NCI-H69 (cell line): Measurements from ENCODE around the gene OBSCN.
"Not testable (repeated sequence)": the region's sequence is repeated elsewhere in the genome, so short reads cannot be mapped to it uniquely, and the experiment has no call there.

Experiments
- DNase-seq: peaks from one replicate; lab custom pipeline; 2025; lab: John Stamatoyannopoulos, UW

OBSCN gene

DNA sequence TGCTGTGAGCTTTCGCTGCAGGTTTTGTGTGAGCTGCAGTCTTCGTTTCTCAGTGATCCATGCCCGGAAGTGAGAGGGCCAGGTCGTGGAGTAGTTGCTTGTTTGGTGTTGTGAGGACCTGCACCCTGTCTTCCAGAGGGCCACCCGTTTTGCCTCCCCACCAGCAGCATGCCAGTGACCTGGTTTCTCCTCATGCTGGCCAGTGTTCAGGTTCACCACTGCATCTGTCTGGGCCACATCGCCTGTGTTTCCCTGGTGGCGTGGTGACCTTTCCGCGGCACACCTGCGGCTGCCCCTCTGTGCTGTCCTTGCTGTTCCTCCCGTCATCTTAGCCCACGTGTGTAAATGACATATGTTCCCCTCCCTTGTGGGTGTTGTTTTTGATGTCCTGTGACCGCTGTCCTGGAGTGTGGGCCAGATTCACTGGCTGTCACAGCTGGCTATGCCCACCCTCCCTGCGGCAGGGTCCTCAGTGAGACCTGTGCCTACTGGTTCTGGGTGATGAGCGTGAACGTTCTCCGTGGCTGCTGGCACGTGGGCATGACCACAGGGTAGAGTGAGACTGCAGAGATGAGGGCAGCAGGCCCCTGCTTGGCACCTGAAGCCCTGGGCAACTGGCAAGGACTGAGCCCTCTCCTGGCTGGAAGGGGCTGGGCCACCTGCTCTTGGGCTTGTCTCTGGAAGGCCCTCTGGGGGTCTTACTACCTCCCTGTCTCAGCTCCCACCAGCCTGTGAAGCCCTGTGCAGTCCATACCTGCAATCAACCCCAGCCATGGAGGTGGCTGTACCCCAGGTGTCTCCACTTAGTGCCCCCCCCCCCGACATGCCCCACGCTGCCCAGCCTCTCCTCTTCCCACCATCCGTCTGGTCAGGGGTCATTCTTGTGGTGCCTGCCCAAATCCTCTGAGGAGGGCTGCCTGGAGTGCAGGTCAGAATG lies 35.0 kb upstream of the OBSCN start:
- DNase-seq = no peak

DNA sequence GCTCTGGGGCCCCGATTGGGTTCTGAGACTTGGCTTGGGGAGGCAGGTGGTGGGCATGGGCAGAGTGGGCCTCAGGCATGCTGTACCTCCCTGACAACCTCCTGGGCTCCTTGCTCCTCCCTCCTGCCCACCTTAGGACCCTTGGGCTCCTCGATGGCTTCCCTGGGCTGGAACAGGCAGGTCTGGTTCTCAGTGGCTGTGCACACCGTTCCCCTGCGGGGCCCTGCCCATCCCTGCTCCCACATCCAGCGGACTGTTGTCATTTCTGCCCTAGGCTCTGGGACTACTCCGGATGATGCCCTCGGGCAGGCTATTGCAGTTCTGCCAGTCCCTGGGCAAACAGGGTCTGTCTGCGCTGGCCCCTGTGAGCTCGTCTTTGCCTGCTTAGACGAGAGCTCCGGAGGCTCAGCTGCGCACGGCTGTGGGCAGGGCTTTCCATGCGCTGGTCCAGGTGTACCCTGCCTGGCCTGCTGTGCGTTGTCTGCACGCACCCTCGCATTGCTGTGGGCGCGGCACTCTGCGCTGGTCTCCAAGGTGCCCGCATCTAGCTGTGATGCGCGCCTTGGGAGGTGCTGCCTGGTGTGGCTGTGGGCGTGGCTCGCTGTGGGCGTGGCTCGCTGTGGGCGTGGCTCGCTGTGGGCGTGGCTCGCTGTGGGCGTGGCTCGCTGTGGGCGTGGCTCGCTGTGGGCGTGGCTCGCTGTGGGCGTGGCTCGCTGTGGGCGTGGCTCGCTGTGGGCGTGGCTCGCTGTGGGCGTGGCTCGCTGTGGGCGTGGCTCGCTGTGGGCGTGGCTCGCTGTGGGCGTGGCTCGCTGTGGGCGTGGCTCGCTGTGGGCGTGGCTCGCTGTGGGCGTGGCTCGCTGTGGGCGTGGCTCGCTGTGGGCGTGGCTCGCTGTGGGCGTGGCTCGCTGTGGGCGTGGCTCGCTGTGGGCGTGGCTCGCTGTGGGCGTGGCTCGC lies 34.0 kb upstream of the OBSCN start:
- peak; percentile 84 for DNase-seq

DNA sequence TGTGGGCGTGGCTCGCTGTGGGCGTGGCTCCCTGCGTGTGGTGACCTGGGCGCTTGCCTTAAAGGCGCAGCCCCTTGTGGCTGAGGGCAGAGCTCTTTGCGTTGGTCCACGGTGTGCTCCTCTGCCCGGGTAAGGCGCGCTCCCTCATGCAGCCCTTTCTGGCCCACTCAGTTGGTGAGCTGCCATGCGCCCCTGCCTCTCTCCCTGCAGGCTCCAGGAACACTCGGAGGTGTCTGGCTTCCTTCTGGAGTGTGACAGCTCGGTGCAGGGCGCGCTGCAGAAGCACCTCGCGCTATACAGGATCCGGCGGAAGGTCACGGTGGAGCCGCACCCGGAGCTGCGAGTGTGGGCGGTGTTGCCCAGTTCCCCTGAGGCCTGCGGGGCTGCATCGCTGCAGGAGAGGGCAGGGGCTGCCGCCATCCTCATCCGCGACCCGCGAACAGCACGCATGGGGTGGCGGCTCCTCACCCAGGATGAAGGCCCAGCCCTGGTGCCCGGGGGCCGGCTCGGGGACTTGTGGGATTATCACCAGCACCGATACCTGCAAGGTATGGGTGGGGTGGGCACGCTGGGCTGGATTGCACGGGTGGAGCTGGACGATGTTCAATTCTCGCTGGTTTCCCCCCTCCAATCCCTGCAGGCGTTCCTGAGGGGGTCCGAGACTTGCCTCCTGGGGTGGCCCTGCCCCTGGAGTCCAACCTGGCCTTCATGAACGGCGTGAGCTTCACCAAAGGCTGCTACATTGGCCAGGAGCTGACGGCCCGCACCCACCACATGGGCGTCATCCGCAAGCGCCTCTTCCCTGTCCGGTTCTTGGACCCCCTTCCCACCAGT lies 33.1 kb upstream of the OBSCN start:
- peak; percentile 66 for DNase-seq

DNA sequence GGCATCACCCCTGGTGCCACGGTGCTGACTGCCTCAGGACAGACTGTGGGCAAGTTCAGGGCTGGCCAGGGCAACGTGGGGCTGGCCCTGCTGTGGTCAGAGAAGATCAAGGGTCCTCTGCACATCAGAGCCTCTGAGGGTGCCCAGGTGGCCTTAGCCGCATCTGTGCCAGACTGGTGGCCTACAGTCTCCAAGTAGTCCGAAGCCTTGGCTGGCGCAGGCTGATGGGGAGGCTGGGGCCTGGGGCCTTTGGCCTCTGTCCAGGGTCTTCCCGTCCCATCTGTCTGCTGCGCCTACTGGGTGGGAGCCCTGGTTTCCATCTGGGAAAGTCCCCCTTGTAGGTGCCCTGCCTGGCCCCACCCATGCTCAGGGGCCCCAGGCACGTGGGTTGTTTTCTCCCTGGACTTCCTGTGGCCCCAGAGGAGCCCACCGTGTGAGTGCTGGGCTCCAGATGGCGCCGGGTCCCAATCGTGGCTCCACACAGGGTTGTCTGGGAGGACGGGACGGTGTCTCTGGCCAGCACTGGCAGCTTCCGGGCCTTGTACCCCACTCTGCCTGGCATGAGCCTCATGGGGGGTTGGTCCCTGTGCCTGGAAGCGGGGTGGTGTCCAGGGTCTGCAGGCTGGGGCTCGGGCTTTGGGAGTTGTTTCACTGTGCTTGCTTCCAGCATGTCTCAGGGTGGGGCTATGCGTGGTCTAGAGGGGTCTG lies 32.4 kb upstream of the OBSCN start:
- DNase-seq = no peak

DNA sequence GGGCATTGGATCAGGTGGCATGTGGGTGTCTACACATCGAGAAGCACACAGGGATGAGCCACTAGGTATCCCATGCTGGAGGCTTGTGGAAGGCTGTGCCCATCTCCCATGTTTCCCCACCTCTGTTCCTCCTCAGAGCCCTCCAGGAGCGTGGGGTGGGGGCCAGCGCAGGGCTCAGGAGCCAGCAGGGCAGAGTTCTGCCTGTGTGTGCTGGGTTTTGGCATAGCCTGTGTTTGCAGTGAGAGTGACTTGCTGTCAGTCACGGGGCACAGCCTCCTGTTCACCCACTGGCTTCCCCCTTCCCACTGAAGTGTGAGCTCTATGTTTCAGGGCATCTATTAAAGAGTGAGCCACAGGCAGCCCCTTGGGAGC lies 31.8 kb upstream of the OBSCN start:
- no peak for DNase-seq

DNA sequence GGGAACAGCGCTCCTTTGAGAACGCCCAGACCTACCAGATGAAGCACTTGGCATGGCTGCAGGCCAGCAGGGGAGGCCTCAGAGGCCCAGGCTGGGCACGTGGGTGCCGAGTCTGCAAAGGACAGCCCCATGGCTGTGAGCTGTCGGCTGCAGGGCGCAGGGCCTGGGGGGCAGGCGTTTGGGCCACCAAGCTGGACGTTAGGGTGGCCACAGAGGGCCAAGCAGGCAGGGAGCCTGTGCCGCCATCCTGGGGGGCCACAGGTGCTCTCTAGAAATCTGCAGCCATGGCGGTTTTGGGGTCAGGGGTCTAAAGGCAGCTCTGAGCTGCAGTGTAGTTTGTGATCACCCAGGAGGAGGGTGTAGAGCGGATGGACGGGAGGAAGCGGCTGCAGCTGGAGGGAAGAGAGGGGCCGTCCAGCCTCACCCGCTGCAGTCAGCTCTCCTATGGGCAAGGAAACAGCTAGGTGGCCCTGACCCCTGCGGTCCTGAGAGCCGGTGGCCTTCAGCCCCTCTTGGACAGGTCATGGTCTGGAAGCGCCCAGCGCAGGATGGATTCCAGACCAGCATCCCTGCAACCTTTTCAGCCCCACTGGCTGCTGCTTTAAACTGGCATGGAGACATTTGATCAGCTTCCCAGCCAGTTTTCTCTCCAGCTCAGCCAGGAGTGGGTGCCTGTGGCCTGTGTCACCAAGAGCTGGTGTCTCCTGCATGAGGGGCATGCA lies 31.2 kb upstream of the OBSCN start:
- no peak for DNase-seq

DNA sequence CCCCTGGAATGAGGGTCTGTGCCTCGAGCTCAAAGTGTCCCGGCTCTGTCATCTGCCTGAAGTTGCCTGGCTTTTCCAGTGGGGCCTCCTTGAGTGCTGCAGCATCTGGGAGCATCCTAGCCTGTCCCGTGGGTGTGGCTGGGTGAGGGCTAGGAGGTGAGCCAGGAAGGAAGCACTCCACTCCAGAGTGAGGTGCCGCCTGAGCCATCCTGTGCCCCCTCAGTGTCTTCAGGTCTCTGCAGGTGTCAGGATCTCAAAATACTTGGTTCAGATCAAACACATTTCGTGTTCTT lies 30.7 kb upstream of the OBSCN start:
- DNase-seq = no peak

DNA sequence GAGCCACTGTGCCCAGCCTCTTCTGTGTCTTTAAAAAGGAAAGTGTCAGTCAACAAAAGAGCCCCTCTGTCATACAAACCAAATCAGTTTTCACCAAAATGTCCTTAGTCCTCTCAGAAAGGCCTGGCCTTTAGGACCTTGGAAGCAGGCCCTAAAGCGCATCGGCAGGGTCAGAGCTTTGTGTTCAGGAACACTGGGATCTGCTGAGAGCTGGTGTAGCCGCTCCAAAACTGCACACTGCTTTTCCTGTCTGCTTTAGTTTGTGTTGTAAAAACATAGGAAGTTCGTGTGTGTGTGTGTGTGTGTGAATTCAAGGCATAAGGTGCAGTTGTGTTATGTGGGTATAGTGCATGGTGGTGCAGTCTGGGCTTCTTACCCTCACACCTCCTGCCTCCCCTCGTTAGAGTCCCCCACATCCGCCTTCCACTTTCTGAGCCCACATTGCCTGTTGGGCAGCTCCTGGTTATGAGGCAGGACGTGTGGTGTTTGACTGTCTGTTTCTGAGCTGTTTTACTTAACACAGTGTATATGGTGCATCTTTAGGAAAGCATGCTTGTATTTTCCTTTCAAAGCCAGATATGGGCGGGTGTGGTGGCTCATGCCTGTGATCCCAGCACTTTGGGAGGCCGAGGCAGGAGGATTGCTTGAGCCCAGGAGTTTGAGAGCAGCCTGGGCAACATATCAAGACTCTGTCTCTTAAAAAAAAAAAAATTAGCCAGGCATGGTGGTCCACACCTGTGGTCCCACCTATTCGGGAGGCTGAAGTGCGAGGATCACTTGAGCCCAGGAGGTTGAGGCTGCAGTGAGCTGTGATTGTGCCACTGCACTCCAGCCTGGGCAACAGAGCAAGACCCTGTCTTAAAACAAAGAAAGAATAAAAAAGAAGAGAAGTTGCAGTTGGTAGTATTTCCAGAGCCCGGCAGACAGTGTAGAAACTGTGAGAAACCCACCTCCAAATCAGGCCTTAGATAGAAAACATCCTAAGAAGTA lies 29.8 kb upstream of the OBSCN start:
- DNase-seq = no peak

DNA sequence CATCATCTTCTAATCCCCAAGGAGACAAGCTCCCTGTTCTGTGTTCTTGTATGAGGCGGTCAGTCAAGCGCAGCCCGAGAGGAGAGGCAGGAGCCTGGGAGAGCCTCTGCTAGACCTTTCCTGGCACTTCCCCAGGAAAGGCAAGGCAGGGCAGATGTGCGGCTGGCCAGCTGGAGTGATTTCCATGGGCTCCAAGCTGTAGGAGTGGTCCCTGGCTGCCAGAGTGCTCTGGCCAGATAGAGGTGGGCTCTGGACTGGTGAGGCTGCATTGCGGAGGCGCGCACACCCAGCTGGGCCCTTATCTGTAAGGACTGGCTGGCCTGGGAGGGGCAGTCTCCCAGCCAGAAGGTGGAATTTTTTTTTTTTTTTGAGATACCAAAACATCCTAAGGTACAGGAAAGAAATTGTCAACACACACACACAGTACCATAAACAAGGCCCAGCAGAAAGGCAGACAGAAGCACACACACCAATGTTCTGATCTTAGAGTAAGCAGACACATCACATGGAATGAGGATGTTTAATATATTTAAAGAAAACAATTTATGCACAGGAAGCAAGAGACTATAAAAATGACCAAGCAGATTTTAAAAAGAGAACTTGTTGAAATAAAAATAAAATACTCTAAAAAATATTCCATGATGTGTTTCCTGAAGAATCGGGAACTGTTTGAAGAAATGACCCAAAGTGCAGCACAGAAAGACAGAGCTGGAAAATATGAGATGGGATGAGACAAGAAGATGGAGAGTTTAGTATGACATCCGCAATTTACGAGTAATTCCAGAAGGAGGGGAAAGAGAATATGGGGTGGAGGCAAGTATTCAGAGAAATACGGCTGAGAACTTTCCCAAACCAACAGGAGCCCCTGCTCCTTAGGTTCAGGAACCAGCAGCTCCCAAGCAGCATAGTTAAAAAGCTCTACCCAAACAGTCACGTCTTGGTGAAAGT lies 28.8 kb upstream of the OBSCN start:
- DNase-seq = no peak

DNA sequence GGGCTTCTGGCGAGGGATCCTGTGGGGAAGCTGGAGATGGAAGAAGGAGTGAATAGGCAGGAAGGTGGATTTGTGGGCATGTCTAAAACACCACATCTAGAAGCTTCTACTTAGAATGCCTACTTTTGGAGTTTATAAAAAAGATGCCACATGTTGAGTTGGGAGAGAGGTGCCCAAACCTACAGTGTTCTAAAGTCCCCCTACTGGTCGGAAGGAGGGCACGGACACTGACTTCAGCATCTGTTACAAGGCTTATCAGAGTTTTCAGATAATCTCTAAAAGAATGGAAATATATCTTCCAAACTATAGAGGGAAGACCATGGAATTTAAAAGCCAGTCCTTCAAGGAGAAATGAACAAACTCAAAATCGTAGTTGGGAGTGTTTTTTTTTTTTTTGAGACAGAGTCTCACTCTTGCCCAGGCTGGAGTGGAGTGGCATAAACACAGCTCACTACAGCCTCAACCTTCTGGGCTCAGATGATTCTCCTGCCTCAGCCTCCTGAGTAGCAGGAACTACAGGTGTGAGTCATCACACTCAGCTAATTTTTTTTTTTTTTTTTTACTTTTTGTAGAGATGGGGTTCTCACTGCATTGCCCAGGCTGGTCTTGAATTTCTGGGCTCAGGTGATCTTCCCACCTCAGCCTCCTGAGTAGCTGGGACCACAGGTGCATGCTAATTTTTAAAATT lies 27.4 kb upstream of the OBSCN start:
- DNase-seq = no peak

DNA sequence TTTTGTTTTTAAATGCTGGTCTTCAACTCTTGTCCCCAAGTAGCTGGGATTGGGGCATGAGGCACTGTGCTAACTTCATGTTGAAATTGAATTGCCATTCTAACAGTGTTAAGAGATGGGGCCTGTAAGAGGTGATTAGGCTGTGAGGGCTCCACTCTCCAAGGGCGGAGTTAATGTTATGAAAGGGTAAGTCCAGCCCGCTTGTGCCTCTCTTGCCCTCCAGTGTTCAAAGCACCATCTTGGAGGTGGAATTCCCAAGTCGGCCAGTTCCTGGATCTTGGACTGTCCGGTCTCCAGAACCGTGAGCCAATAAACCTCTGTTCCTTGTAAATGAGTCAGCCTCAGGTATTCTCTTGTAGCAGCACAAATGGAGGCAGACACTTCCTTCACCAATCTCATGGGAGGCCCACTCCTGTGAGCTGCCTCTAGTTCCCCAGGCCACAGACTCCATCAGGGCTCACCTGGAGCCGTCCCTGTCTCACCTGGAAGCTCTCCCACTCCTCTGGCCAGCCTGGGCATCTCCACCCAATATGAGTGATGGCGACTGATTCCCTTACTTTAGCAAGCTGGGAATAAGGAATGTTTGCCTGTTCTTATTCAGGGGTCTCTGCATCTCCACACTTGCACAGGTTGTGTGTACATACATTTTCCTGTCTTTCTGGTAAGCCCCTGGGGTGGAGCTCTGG lies 26.7 kb upstream of the OBSCN start:
- no peak for DNase-seq

DNA sequence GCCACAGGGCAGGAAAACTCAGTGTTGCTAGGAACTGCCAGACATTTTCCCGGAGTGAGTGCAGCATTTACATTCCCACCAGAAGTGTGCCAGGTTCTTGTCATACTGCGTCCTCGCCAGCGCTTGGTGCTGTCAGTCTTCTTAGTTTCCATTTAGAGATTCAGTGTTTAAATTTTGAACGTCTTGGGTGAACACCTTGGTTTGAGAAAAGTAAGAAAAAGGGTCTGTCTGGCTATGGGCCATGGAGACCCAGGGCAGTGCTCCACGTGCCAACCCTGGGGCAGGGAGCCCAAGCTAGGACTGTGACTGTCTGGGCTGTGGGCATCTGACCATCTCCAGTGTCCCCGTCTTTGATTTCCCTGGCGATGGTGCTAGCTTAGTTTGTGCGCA lies 26.2 kb upstream of the OBSCN start:
- DNase-seq = no peak

DNA sequence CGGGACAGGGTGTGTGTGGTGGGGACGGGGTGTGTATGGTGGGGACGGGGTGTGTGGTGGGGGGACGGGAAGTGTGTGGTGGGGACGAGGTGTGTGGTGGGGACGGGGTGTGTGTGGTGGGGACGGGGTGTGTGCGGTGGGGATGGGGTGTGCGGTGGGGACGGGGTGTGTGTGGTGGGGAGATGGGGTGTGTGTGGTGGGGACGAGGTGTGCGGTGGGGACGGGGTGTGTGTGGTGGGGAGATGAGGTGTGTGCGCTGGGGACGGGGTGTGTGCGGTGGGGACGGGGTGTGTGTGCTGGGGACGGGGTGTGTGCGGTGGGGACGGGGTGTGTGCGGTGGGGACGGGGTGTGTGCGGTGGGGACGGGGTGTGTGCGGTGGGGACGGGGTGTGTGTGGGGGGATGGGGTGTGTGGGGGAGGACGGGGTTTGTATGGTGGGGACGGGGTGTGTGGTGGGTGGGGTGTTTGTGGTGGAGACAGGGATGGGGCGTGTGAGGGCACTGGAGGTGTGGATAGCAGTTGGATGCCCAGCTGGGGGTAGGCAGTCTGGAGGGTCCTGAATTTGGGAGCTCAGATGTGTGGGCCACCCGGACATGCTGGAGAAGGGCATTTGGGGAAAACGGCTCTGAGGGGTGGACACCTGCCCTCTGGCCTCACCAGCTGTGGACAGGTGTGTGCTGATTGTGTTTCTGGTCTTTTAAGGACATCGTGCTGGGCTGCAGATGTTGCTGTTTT lies 25.4 kb upstream of the OBSCN start:
- no peak for DNase-seq

DNA sequence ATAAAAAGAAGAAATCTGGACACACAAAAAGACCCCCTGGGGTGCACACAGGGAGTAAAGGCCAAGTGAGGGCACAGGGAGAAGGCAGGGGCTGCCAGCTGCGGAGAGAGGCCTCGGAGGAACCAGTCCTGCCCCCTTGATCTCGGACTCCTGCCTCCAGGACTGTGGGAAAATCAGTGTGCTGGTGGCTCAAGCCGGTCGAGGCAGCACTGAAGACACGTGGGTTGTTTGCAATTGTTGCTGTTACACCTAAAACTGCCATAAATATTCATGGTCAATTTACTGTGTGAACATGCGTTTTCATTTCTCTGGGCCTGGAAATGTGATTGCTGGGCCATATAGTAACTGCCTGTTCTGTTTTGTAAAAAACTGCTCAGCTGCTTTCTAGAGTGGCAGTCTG lies 23.7 kb upstream of the OBSCN start:
- DNase-seq = no peak

DNA sequence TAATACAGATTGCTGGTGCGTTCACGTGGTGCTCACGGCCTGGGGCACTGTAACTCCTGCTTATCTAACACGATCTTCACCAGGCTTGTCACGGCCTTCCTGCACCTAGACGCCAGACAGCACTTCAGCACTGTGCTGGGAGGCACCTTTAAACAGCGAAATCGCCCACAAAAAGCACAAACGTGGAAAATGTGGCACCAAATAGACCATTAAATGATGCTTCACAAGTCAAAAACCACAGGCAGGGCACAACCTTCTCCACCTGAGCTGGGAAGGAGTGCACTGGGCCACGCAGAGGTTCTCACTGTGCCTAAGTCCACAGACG lies 22.2 kb upstream of the OBSCN start:
- no peak for DNase-seq

DNA sequence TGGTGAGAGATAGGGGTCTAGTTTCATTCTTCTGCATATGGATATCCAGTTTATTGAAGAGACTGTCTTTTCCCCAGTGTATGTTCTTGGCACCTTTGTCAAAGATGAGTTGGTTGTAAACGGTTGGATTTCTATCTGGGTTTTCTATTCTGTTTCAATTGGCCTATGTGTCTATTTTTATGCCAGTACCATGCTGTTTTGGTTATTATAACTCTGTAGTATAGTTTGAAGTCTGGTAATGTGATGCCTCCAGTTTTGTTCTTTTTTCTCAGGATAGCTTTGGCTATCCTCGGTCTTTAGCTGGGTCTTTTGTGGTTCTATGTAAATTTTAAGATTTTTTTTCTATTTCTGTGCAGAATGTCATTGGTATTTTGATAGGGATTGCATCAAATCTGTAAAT lies 19.6 kb upstream of the OBSCN start:
- not testable (repeated sequence) for DNase-seq

DNA sequence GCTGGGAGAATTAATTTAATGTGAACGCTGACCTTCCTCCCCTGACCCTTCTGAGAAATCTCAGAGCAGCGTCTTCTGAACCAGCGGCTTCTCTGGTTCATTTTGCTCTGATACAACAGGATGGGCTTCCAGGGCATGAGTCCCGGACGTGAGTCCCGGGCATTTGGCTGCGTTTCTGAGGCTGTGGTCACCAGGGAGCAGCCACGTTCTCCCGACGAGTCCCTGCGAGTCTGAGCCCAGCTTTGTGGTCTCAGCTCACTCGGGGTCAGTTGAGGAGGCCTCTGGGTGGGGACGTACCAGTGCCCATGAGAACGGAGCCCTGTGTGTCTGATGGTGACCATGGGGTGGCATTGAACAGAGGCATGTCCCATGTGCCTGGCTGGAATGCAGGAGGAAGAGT lies 17.7 kb upstream of the OBSCN start:
- DNase-seq = no peak
